NCI-H2107 (cell line): ENCODE results near the gene AADAC.
"Not testable (repeated sequence)": the region's sequence is repeated elsewhere in the genome, so short reads cannot be mapped to it uniquely, and the experiment has no call there.

Experiments
- DNase-seq: peaks from one replicate; lab custom pipeline; 2025; lab: John Stamatoyannopoulos, UW

Gene AADAC

DNA sequence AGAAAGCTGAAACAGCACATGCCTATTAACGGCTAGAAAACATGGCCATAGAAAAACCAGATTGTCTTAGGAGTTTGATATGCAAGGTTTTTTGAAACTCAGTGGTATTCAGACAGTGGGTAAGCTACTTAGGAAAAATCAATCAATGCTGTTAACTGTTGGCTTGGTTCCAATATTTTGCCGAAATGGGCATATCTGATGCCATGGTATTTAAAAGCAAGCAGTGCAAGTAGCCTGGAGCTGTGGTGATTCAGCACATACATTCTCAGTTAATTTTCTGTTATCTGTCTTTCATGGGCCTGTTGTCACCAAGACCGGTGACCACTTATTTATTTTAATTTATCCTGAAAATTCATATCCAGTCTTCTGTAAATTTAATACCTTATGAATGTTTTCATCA, 42.2 kb downstream of the AADAC start:
- DNase-seq: no peak

DNA sequence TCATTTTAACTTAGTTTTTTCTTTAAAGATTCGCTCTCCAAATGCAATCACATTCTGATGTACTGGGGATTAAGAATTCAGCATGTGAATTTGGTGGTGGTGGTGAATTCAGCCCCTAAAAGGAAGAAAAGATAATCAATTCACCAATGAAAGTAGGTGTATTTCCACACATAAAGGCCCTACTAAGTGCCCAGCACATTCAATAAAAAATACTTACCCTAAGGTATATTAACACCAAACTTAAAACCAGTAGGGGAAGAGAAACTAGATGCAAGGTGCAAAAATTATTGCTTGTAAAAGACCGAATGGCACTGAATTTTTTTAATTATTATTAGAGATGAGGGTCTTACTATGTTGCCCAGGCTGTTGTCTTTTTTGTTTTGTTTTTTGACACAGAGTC, 42.7 kb downstream of the AADAC start:
- no peak for DNase-seq

DNA sequence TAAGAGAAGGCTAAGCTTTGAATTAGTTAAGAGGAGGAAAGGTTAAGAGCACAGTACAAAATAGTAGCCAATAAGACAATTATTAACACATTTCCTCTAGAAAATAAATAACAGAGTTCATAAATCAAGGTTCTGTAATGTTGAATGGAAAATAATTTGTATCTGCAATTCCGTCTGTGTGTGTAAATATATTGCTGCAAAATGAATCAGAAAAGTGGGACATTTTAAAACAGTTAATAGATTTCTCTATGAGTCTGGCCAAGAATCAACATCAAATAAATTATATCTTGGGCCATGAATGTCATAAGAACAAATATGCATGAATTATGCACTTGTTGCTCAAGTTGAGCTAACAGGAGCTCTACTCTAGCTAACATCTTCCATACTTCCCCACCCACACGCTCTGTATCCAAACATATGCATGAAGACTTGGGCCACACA, 45.3 kb downstream of the AADAC start:
- DNase-seq: no peak

DNA sequence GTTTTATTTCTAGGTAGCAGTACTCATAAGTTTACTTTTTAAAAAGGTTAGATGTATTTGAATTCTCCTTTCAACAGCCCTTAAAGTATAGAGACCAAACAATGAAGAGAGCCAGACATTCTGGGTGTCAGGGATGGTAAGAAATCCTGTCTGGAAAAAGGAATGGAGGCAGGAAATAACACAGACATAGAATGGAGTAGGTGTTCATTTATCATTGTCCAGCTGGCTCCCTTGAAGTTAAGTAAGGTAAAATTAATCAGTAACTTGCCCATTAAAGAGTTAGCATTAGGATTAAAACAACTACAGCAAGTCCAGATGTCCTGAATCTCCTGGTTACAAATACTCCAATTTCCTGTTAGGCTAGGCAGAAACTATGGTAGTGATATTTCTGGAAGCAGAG, 46.0 kb downstream of the AADAC start:
- no peak for DNase-seq

DNA sequence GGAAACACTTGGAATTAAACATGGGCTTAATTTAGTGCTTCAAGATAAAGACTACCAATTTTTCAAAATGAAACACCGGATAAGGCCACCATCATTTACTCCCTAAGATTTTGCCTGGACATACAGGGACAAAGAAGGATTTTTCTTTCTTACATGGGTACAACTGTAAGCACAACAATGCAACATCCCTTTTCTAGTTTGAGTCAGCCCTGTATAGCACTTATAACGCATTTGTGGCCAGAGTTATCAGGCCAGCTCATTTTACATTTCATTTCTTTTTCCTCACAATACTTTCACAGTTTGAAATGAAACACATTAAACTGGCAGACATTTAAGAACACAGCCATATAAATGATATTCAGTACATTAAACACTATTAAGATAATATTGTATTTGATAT, 49.7 kb downstream of the AADAC start:
- DNase-seq: no peak

DNA sequence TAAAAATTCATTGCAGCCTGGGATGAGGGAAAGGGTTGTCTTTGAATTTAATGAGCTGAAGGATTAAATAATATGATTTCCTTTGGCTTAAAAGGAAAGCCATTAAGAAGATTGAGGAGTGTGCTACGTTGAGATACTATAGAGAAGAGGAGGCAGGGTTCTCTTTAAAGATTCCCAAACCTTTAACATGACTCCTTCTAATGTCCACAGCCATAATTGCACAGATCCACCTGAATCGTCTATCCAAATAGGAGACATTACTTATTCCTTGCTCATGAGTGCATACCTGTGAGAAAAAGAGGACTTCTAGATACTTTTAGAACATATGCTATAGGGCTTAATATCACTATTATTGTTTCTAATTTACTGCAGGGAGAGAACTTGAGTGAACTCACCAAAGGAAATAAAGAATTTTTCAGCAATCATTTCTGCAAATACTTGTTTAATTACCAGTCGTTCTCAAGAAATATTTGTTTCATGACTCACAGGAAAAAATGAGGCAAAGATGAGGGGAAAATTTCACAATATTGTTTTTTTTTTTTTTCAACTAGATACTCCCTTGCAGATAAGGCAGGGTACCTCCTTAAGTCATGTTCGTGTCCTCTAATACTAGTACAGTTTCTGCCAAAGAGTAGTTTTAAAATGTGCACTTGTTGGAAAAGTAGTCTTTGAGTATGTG, 50.6 kb downstream of the AADAC start:
- DNase-seq: no peak

DNA sequence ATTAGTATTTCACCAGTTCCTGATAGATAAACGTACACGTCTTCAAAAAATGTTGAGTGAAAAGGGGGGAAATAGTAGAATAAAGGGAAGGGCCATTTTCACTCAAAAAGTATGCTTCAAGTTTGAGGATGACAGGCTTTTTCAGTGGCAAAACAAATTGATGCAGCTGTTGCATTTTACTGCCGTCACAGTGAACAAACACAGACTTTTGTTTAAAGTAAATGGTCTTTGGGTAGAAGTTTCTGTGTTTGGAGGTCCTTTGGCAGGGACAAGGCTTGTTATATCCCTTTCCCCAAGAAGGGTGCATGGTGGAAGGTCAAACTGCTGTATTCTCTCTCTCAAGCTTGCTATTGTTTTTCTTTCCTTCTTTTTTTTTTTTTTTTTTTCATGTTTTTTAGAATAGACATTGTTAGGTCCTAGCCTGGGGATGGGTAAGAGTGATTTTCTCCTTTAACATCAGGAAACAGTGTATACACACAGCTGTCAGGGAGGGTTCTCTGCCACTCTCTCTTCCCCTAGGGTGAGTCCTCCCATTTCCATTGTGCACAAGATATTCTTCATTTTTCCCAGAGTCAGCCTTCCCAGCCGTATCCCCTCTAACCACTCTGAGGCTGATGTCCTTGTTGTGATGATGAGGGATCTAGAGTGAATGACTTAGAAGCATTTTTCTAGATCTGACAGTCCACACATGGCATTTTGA, 52.9 kb downstream of the AADAC start:
- no peak for DNase-seq

DNA sequence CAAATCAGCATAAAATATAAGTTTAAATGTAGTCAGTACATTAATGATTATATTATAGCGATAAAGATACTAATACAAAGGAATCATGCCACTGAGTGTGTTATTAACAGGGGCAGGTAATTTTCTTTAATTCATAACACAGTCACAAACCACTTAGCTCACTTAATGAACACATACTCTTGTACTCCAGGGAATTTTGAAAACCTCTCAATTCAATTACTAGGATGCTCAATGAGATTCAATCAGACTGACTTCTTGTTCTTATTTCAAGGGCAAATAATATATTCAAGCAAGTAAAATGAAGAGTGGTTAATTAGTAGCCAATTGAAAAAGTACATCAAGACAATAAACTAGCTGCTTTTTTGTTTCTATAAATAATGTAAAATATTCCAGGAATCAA, 53.8 kb downstream of the AADAC start:
- no peak for DNase-seq

DNA sequence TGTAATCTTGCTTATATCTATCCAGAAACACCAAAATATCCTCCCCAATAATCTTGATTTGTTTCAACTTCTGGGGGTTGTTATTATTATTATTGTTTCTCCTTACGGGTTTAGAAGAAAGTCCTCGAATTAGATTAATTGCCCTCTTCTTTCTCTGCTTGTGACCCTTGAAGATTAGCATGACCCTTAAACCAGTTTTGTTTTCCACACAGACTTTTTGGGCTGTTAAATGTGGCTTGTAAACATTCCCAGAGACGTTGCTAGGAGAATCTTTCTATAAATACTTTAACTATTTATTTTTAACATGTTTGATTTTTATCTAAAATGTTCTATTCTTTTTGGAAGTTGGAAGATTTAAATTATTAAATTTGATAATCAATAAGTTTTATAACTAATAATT, 55.3 kb downstream of the AADAC start:
- no peak for DNase-seq

DNA sequence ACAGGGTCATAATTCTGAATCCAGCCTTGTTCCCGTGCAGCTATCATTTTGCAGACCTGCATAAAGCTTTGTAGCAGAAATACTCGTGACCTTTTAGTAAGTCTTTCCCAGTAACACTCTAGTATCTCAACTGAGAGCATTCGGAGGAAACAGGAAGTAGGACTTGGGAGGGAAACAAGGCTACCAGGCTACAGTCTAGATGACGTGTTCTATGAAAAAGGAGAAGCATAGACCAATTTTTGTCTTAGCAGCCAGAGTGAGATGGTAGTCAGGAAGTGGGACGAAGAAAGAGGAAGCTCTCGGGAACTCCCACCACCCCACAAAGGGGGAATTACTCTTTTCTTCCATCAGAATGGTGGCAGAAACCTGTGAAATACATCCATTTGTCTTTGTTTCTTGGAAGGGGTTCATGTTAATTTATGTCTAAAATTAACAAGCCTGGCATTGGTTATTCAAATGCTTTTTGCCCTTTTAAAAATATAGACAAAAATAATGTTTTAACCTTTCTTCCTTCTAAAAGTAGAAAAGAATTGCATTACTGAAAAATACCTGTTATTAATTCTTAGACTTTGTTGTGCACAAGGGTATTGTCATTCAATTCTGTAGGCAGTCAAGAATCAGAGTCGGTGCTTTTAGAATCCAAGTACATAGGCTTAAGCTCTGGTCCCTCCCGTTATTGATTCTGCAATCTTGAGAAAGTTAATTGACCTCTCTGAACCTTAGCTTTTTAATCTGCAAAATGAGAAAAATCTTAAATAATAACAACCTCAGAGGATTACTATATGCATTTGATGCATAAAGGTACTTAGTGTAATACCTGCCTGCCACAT, 57.9 kb downstream of the AADAC start:
- DNase-seq: no peak

DNA sequence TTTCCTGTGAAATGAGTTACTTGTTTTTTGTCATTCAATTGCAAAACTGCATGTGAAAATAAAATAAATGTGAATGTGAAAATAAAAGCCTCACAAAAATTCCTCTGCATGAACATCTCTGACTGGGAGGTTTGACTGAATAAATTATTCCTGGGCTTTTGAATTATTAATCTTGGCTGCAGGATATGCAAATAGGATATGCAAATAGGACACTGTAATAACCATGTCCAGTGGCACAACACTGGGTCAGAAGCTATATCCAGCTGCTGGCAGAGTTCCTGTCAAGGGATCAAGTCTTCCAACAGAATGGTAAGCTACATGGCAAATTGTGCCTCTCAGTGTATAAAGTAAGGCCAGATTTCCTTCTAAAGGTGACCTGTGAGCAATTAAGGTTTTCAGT, 59.5 kb downstream of the AADAC start, which contains the start of gene SUCNR1:
SUCNR1 (plus strand) TSS at position 246 of the 400 bp plus-strand sequence. CDS start 6,250 bp downstream, outside the sequence.
- DNase-seq: no peak

DNA sequence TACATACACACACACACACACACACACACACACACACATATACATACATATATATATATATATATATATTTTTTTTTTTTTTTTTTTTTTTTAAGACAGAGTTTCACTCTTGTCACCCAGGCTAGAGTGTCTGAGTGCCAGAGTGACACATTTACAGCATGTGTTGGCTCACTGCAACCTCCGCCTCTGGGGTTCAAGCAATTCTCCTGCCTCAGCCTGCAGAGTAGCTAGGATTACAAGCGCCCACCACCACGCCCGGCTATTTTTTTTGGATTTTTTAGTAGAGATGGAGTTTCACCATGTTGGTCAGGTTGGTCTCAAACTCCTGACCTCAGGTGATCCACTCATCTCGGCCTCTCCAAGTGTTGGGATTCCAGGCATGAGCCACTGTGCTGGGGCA, 60.2 kb downstream of the AADAC start:
- DNase-seq: not testable (repeated sequence)

DNA sequence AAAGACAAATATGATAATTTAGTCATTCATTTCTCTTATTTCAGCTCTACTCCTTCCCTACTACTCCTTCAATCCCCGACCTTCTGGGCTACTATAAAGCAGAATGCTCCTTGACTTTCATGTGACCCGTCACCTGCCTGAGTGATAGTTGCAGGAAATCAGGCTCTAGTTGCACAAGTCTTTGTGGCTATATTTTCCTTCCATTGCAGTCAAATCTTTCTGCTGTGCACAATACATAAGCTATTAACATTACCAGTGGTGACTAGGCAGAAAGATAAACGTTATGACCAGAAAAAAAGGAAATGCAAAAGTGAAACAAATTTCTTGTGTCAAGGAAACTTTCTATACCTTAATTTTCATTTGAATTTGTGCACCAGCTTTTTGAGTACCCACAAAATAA, 61.8 kb downstream of the AADAC start:
- no peak for DNase-seq

DNA sequence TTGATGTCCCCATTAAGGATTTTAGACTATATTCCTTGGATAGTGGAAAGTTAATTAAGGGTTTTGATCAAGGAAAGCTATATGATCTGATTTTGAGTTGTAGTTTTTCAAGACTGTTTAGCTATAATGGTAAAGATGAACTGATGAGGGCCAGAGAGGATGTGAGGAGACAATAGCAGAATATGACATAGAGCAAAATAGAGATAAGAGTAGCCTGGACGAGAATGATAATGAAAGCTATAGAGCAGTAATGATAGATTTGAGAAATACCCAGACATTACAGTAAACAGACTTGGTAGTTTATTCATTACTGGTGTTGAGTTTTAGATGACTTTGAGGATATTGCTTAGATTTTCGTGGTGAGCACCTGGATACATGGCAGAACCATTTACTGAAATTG, 63.4 kb downstream of the AADAC start:
- DNase-seq: no peak
